H1 (cell line): ENCODE measurements around the gene SLC25A21. TPM values are rescaled to one million over a fixed set of nuclear protein-coding genes. Genes with fewer than 3 reads are reported as not detected.
"Not testable (repeated sequence)": the region's sequence is repeated elsewhere in the genome, so short reads cannot be mapped to it uniquely, and the experiment has no call there.

Experiments used
- CTCF ChIA-PET: fragments of 300-600 bp; sonication (Branson Sonifier 250); formaldehyde crosslinking; loops from one replicate; lab custom pipeline; 2021; ENCODE audit not compliant: partially characterized antibody; lab: Charles Lee
- POLR2A ChIA-PET: fragments of 300-600 bp; sonication (Branson Sonifier 250); formaldehyde crosslinking; loops from one replicate; lab custom pipeline; 2021; ENCODE audit warnings: inconsistent platforms; ENCODE audit not compliant: partially characterized antibody; lab: Charles Lee
- DNase-seq, 2 experiments: peaks; one replicate each; pipeline versions ENCODE4 v3.0.0 to v3.0.0-alpha.2; 2010 to 2022; ENCODE audit warnings: low spot score in 2 of 2, low read depth in 1 of 2, mixed read lengths in 1 of 2
- FAIRE-seq: peaks from 2 replicates; lab custom pipeline; 2011; peaks lifted over from hg19 to GRCh38; lab: Jason Lieb, UNC
- H2AFZ ChIP-seq: 2 replicates; pipeline ENCODE4 v1.8.1; 2012; ENCODE audit warnings: low read length, inconsistent platforms
- H2AK5ac ChIP-seq: 2 replicates; pipeline ENCODE4 v1.6.1; 2013; ENCODE audit warnings: low read depth, low read length
- H2BK120ac ChIP-seq: replicated peaks from 2 replicates; pipeline ENCODE3; 2013; ENCODE audit warnings: low read depth, low read length, inconsistent platforms
- H2BK12ac ChIP-seq: 2 replicates; pipeline ENCODE4 v1.6.1; 2013; ENCODE audit warnings: low read depth, low read length
- H2BK15ac ChIP-seq: 2 replicates; pipeline ENCODE4 v1.6.1; 2013; ENCODE audit warnings: low read length
- H2BK20ac ChIP-seq: 2 replicates; pipeline ENCODE4 v1.6.1; 2013; ENCODE audit warnings: low read length
- H2BK5ac ChIP-seq: 2 replicates; pipeline ENCODE4 v1.6.1; 2013; ENCODE audit warnings: low read depth, low read length
- H3K14ac ChIP-seq: 2 replicates; pipeline ENCODE4 v1.6.1; 2013; ENCODE audit warnings: inconsistent platforms; ENCODE audit not compliant: insufficient read length
- H3K18ac ChIP-seq: 2 replicates; pipeline ENCODE4 v1.6.1; 2013; ENCODE audit warnings: low read length; ENCODE audit errors: extremely low read depth
- H3K23ac ChIP-seq: 2 replicates; pipeline ENCODE4 v1.6.1; 2013; ENCODE audit warnings: inconsistent platforms; ENCODE audit not compliant: insufficient read length
- H3K23me2 ChIP-seq: 2 replicates; pipeline ENCODE4 v1.6.1; 2013; ENCODE audit warnings: low read depth, low read length
- H3K27ac ChIP-seq: 2 replicates; pipeline ENCODE4 v1.6.1; 2011; ENCODE audit warnings: low read depth, low read length, inconsistent platforms
- H3K27me3 ChIP-seq, 4 experiments: replicated peaks in 1 of 4; 1 replicate in 1 of 4; 2 replicates in 3 of 4; pipeline versions ENCODE4 v1.6.1 to v1.8.1; 2011 to 2013; ENCODE audit warnings: low read length in 3 of 4, mild to moderate bottlenecking in 3 of 4, inconsistent platforms in 2 of 4, mixed read lengths in 2 of 4, moderate library complexity in 1 of 4; ENCODE audit not compliant: control insufficient read depth in 3 of 4, insufficient read depth in 3 of 4; ENCODE audit errors: extremely low read depth in 1 of 4
- H3K36me3 ChIP-seq, 4 experiments: 2 replicates each; pipeline versions ENCODE4 v1.6.1 to v1.8.1; 2011 to 2013; ENCODE audit warnings: mild to moderate bottlenecking in 4 of 4, low read length in 3 of 4, moderate library complexity in 2 of 4, control low read depth in 1 of 4, inconsistent platforms in 1 of 4; ENCODE audit not compliant: insufficient read depth in 4 of 4, control insufficient read depth in 2 of 4
- H3K4ac ChIP-seq: replicated peaks from 2 replicates; pipeline ENCODE3; 2013; ENCODE audit warnings: low read length, low read depth, mixed read lengths, inconsistent platforms; ENCODE audit not compliant: insufficient read length
- H3K4me1 ChIP-seq, 4 experiments: replicated peaks in 1 of 4; 1 replicate in 1 of 4; 2 replicates in 3 of 4; pipeline versions ENCODE4 v1.6.1 to v1.8.1; 2011 to 2013; ENCODE audit warnings: low read length in 3 of 4, inconsistent platforms in 2 of 4, mixed read lengths in 1 of 4; ENCODE audit not compliant: insufficient read depth in 4 of 4, control insufficient read depth in 3 of 4
- H3K4me2 ChIP-seq, 2 experiments: 2 replicates each; pipeline versions ENCODE4 v1.6.1 to v1.8.1; 2011 to 2013; ENCODE audit warnings: low read depth in 2 of 2, low read length in 2 of 2, control low read depth in 1 of 2, inconsistent platforms in 1 of 2, mild to moderate bottlenecking in 1 of 2; ENCODE audit not compliant: insufficient read depth in 1 of 2
- H3K4me3 ChIP-seq, 4 experiments: fragments of 200-600, 300-600 bp in 1 of 4; sonication (generic), shearing (Covaris generic), sonication (Bioruptor Twin) in 1 of 4; 2 replicates each; pipeline versions ENCODE4 v1.5.1 to v1.8.1; 2011 to 2016; ENCODE audit warnings: low read length in 4 of 4, low read depth in 3 of 4, control low read depth in 2 of 4, inconsistent platforms in 2 of 4, mild to moderate bottlenecking in 2 of 4, mixed read lengths in 1 of 4, moderate library complexity in 1 of 4; ENCODE audit not compliant: insufficient read depth in 2 of 4; ENCODE audit errors: extremely low read depth in 1 of 4
- H3K56ac ChIP-seq: replicated peaks from 2 replicates; pipeline ENCODE3; 2013; ENCODE audit warnings: low read depth, mild to moderate bottlenecking, mixed read lengths, low read length, inconsistent platforms; ENCODE audit not compliant: insufficient read length
- H3K79me1 ChIP-seq: 2 replicates; pipeline ENCODE4 v1.6.1; 2013; ENCODE audit warnings: low read depth, low read length, control low read depth
- H3K79me2 ChIP-seq, 2 experiments: 2 replicates each; pipeline versions ENCODE4 v1.6.1 to v1.8.1; 2012 to 2013; ENCODE audit warnings: low read length in 2 of 2, mild to moderate bottlenecking in 2 of 2, inconsistent platforms in 1 of 2; ENCODE audit not compliant: insufficient read depth in 2 of 2, control insufficient read depth in 1 of 2
- H3K9ac ChIP-seq, 4 experiments: replicated peaks in 1 of 4; 1 replicate in 1 of 4; 2 replicates in 3 of 4; pipeline versions ENCODE4 v1.6.1 to v1.8.1; 2011 to 2013; ENCODE audit warnings: low read depth in 3 of 4, low read length in 3 of 4, control low read depth in 2 of 4, mild to moderate bottlenecking in 2 of 4, moderate library complexity in 2 of 4, inconsistent platforms in 1 of 4; ENCODE audit errors: extremely low read depth in 1 of 4
- H3K9me3 ChIP-seq, 2 experiments: 2 replicates each; pipeline versions ENCODE4 v1.6.1 to v1.8.1; 2012 to 2013; ENCODE audit warnings: mild to moderate bottlenecking in 2 of 2, moderate library complexity in 2 of 2, control low read depth in 1 of 2, inconsistent platforms in 1 of 2, low read depth in 1 of 2, low read length in 1 of 2, mixed read lengths in 1 of 2; ENCODE audit not compliant: insufficient read depth in 2 of 2
- H4K20me1 ChIP-seq, 2 experiments: replicated peaks in 1 of 2; 2 replicates each; pipeline versions ENCODE3 to v1.8.1; 2011 to 2013; ENCODE audit warnings: inconsistent platforms in 2 of 2, low read length in 2 of 2, mild to moderate bottlenecking in 1 of 2; ENCODE audit not compliant: insufficient read depth in 2 of 2, control insufficient read depth in 1 of 2
- H4K5ac ChIP-seq: 2 replicates; pipeline ENCODE4 v1.6.1; 2013; ENCODE audit warnings: low read length, low read depth, mixed read lengths, inconsistent platforms; ENCODE audit not compliant: insufficient read length
- H4K8ac ChIP-seq: 2 replicates; pipeline ENCODE4 v1.8.0; 2013; ENCODE audit warnings: mild to moderate bottlenecking, moderate library complexity, low read length, inconsistent platforms; ENCODE audit not compliant: insufficient read depth; ENCODE audit errors: extremely low read depth
- H4K91ac ChIP-seq: replicated peaks from 2 replicates; pipeline ENCODE3; 2013; ENCODE audit warnings: low read length, mixed read lengths, inconsistent platforms; ENCODE audit not compliant: insufficient read length
- WGBS, 2 experiments: shearing (Covaris generic) in 1 of 2; methylation state at CpG; one replicate each; pipeline versions ENCODE4 v1.1.6 to v1.1.7; 2013 to 2015; ENCODE audit warnings: low lambda C conversion rate in 2 of 2, mixed read lengths in 2 of 2, inconsistent platforms in 1 of 2, low coverage in 1 of 2, missing lambda C conversion rate in 1 of 2; ENCODE audit not compliant: insufficient replicate concordance in 2 of 2, insufficient coverage in 1 of 2, insufficient read length in 1 of 2; ENCODE audit errors: extremely low coverage in 1 of 2, missing lambda C conversion rate in 1 of 2; 5-methylcytosine and 5-hydroxymethylcytosine counted together
- polyA plus RNA-seq, 7 experiments: library from polyadenylated mRNA; depleted of rRNA in 3 of 7; stranded (reverse) in 5 of 7; unstranded in 2 of 7; fragments of >200 nt in 5 of 7; fragments of 200-250 nt in 2 of 7; gene quantifications; 1 replicate in 5 of 7; 2 replicates in 1 of 7; 4 replicates in 1 of 7; pipeline versions ENCODE4 v1.2.1 to v1.2.3, GENCODE V29; 2011 to 2013; ENCODE audit warnings: missing spikeins in 2 of 7, mixed read lengths in 2 of 7
- total RNA-seq: library from RNA; stranded (reverse); fragmentation: NEBNext Ultra II Directional; extraction: Animal tissue kit (Norgen Biotek cat#: 25700); gene quantifications from 2 replicates; pipeline ENCODE4 v1.2.1, GENCODE V29; 2021

Gene SLC25A21
- total and polyA plus RNA-seq, 2 of the 8 experiments (the other 6 are each of a cell fraction or from before 2014, with no cell fraction given), result 6.9 to 15.7 TPM

DNA sequence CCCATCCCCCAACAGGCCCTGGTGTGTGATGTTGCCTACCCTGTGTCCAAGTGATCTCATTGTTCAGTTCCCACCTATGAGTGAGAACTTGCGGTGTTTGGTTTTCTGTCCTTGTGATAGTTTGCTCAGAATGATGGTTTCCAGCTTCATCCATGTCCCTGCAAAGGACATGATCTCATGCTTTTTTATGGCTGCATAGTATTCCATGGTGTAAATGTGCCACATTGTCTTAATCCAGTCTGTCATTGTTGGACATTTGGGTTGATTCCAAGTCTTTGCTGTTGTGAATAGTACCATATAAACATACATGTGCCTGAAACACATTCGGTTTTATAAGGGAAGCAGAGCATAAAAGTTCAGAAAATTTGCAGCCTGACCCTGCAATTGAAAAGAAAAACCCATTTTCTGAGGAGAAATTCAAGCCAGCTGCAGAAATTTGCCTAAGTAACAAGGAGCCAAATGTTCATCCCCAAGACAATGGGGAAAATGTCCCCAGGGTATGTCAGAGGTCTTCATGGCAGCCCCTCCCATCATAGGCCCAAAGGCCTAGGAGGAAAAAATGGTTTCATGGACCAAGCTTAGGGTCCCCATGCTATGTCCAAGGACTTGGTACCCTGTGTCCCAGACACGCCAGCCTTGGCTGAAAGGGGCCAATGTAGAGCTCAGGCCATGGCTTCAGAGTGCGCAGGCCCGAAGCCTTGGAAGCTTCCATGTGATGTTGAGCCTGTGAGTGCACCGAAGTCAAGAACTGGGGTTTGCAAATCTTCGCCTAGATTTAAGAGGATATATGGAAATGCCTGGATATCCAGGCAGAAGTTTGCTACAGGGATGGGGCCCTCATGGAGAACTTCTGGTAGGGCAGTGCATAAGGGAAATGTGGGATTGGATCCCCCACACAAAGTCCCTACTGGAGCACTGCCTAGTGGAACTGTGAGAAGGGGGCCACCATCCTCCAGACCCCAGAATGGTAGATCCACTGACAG lies 33.5 kb upstream of the SLC25A21 start:
- H2BK5ac ChIP-seq, H4K5ac ChIP-seq, H3K79me1 ChIP-seq, H3K27ac ChIP-seq, H2AFZ ChIP-seq, H2BK20ac ChIP-seq, H2BK15ac ChIP-seq, H3K9ac ChIP-seq, H3K4me2 ChIP-seq, H4K20me1 ChIP-seq, H3K23me2 ChIP-seq, H2AK5ac ChIP-seq, H3K4me1 ChIP-seq, H3K4me3 ChIP-seq, H3K56ac ChIP-seq, H4K91ac ChIP-seq, H3K4ac ChIP-seq, H3K18ac ChIP-seq, H3K23ac ChIP-seq, POLR2A ChIA-PET, H3K27me3 ChIP-seq, H2BK12ac ChIP-seq, H2BK120ac ChIP-seq, H3K36me3 ChIP-seq, FAIRE-seq, DNase-seq, H3K14ac ChIP-seq: not testable (repeated sequence)
- H3K79me2 ChIP-seq, result peaks cover 0 to 58% of the 10 kb centered on the region in 2 experiments; a peak in 3 of 4 replicates
- CTCF ChIA-PET, result interaction anchor here (0.6 kb wide), 1 partner anchor 13 kb away, joined by 3 read pairs; no protein-coding TSS in a partner anchor
- WGBS, 2 experiments, result 91% methylated on average over 7 of the region's 7 CpGs; no CpG with 5 or more reads in 1 of the 2 experiments
- H4K8ac ChIP-seq, result 0 out of 2 replicates have a peak overlapping the region, but pooled peaks have one; percentile 25
- peaks cover 16 to 23% of the 10 kb centered on the region in 2 experiments for H3K9me3 ChIP-seq
